HepG2 (cell line): ENCODE measurements around the gene PSME3IP1. TPM values are rescaled to one million over a fixed set of nuclear protein-coding genes. Genes with fewer than 3 reads are reported as not detected.
A peak's percentile ranks its signal among the peaks of the same experiment; 100 is the strongest.

Experiments used
- CEBPB ChIP-seq: IDR thresholded peaks from 2 replicates; pipeline ENCODE4 v1.6.1; 2011; ENCODE audit warnings: low read depth, low read length, improper control_type of control experiment, borderline replicate concordance
- CREB1 ChIP-seq, 2 experiments: fragments of 450-650 bp in 1 of 2; IDR thresholded peaks; 2 replicates each; pipeline ENCODE4 v1.6.1; 2016 to 2017; ENCODE audit warnings: control low read depth in 1 of 2, mild to moderate bottlenecking in 1 of 2, missing compliant biosample characterization in 1 of 2, missing genetic modification characterization in 1 of 2
- EEA1 ChIP-seq: sonication (generic); formaldehyde crosslinking; IDR thresholded peaks from 2 replicates; pipeline ENCODE4 v1.5.1; 2020; ENCODE audit warnings: mild to moderate bottlenecking, missing genetic modification reagents, borderline replicate concordance
- FOXP4 ChIP-seq: sonication (generic); formaldehyde crosslinking; IDR thresholded peaks from 2 replicates; pipeline ENCODE4 v1.4.0; 2020; ENCODE audit warnings: missing genetic modification reagents
- GTF3A ChIP-seq: sonication (generic); formaldehyde crosslinking; conservative IDR thresholded peaks from 2 replicates; pipeline ENCODE4 v1.4.0; 2020; ENCODE audit warnings: mild to moderate bottlenecking, missing genetic modification reagents
- HMG20B ChIP-seq: conservative IDR thresholded peaks from 2 replicates; pipeline ENCODE4 v1.6.1; 2016; ENCODE audit warnings: missing genetic modification reagents, missing compliant biosample characterization
- MED8 ChIP-seq: sonication (generic); formaldehyde crosslinking; IDR thresholded peaks from 2 replicates; pipeline ENCODE4 v1.8.1; 2023; ENCODE audit warnings: mild to moderate bottlenecking, missing genetic modification reagents; ENCODE audit not compliant: insufficient replicate concordance
- REXO4 ChIP-seq: sonication (generic); formaldehyde crosslinking; IDR thresholded peaks from 2 replicates; pipeline ENCODE4 v1.8.0; 2022; ENCODE audit warnings: missing genetic modification reagents, mild to moderate bottlenecking, borderline replicate concordance
- SMYD3 ChIP-seq: sonication (generic); formaldehyde crosslinking; IDR thresholded peaks from 2 replicates; pipeline ENCODE4 v1.8.1; 2023; ENCODE audit warnings: mild to moderate bottlenecking, missing genetic modification reagents
- TSC22D2 ChIP-seq: sonication (generic); formaldehyde crosslinking; IDR thresholded peaks from 2 replicates; pipeline ENCODE4 v1.5.1; 2020; ENCODE audit warnings: missing genetic modification reagents, mild to moderate bottlenecking, borderline replicate concordance
- XBP1 ChIP-seq: sonication (generic); formaldehyde crosslinking; IDR thresholded peaks from 2 replicates; pipeline ENCODE4 v1.5.0; 2020; ENCODE audit warnings: missing genetic modification reagents
- ZFY ChIP-seq: sonication (generic); formaldehyde crosslinking; IDR thresholded peaks from 2 replicates; pipeline ENCODE4 v1.4.0; 2020; ENCODE audit warnings: missing genetic modification reagents
- ZKSCAN8 ChIP-seq: IDR thresholded peaks from 2 replicates; pipeline ENCODE4 v1.6.1; 2016; ENCODE audit warnings: borderline replicate concordance, missing genetic modification reagents, missing compliant biosample characterization
- ZNF10 ChIP-seq: sonication (generic); formaldehyde crosslinking; IDR thresholded peaks from 2 replicates; pipeline ENCODE4 v1.4.0; 2020; ENCODE audit warnings: mild to moderate bottlenecking, low read depth, missing genetic modification reagents, borderline replicate concordance
- ZNF615 ChIP-seq: sonication (generic); formaldehyde crosslinking; IDR thresholded peaks from 2 replicates; pipeline ENCODE4 v1.5.0; 2020; ENCODE audit warnings: mild to moderate bottlenecking, missing genetic modification reagents, borderline replicate concordance
- ZNF672 ChIP-seq: sonication (generic); formaldehyde crosslinking; IDR thresholded peaks from 2 replicates; pipeline ENCODE4 v1.8.1; 2022; ENCODE audit warnings: missing genetic modification reagents
- ZNF782 ChIP-seq: sonication (generic); formaldehyde crosslinking; IDR thresholded peaks from 2 replicates; pipeline ENCODE4 v1.4.0; 2020; ENCODE audit warnings: missing genetic modification reagents, mild to moderate bottlenecking, borderline replicate concordance
- ZSCAN31 ChIP-seq: sonication (generic); formaldehyde crosslinking; IDR thresholded peaks from 2 replicates; pipeline ENCODE4 v1.5.0; 2020; ENCODE audit warnings: low read depth, mild to moderate bottlenecking, missing genetic modification reagents
- polyA plus RNA-seq, 8 experiments: library from polyadenylated mRNA; depleted of rRNA in 3 of 8; stranded (reverse) in 7 of 8; unstranded in 1 of 8; fragments of >200 nt; fragmentation: Illumina TruSeq in 4 of 8; extraction: Trizol in 4 of 8; gene quantifications; 2 replicates each; pipeline versions ENCODE4 v1.2.1 to v1.2.3, GENCODE V29; 2011 to 2016; ENCODE audit warnings: low read depth in 4 of 8, missing spikeins in 1 of 8, mixed read lengths in 1 of 8; ENCODE audit not compliant: insufficient read depth in 1 of 8
- total RNA-seq, 5 experiments: library from RNA; depleted of rRNA; stranded (reverse); fragments of >200 nt; fragmentation: Illumina TruSeq; extraction: Trizol; gene quantifications; 2 replicates each; pipeline ENCODE4 v1.2.3, GENCODE V29; 2016; ENCODE audit warnings: low read depth in 1 of 5
- TF ChIP-seq, protein P1 (sequence below): sonication (generic); formaldehyde crosslinking; IDR thresholded peaks from 2 replicates; pipeline ENCODE4 v1.4.0; 2020; ENCODE audit warnings: mild to moderate bottlenecking, missing genetic modification reagents
- TF ChIP-seq, protein P2 (sequence below): sonication (generic); formaldehyde crosslinking; IDR thresholded peaks from 2 replicates; pipeline ENCODE4 v1.5.0; 2020; ENCODE audit warnings: missing genetic modification reagents

Gene PSME3IP1
- total and polyA plus RNA-seq, 2 of the 13 experiments (the other 11 are each of a cell fraction or from before 2014, with no cell fraction given), result 90.8 to 99.8 TPM

DNA sequence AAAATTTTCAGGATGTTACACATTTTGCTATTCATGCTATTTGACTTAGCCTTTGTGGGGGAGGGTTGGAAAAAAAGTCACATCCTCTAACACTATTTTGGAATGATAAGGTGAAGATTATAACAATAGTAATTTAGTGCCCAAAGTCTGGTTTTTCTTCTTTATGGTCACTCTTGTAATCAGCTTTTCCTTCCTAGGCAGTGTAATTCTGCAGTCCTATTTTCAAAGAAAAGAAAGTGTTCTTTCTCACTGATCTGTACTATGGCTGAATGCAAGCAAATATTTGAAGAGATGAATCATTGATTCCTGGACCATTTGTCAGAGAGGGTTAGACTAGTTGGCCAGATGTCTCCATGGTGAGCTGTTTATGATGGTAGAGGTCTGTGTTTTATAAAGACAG, 8.7 kb upstream of the PSME3IP1 start (continued):
- TF ChIP-seq ZNF782 (CRISPR knock-in tag) (no peak), GTF3A (CRISPR knock-in tag) (no peak), ZNF672 (no peak), REXO4 (CRISPR knock-in tag) (no peak), FOXP4 (peak; percentile 66), ZSCAN31 (CRISPR knock-in tag) (no peak), TSC22D2 (CRISPR knock-in tag) (no peak), EEA1 (CRISPR knock-in tag) (no peak), ZNF10 (no peak), CREB1 (IDR thresholded peaks at IDR 0.05) (no peak), CREB1 (CRISPR knock-in tag; IDR thresholded peaks at IDR 0.05) (peak; percentile 63; the same call in 1 of the 2 replicates), MED8 (CRISPR knock-in tag) (no peak), XBP1 (CRISPR knock-in tag) (no peak), SMYD3 (CRISPR knock-in tag) (0 out of 2 replicates have a peak, but pooled peaks have one; percentile 21), HMG20B (CRISPR knock-in tag) (no peak; the same call in 1 of the 2 replicates), CEBPB (no peak), ZFY (CRISPR knock-in tag) (no peak), ZNF615 (CRISPR knock-in tag) (no peak), ZKSCAN8 (CRISPR knock-in tag) (peak; percentile 88; the same call in 1 of the 2 replicates)
- TF ChIP-seq, protein P1, sequence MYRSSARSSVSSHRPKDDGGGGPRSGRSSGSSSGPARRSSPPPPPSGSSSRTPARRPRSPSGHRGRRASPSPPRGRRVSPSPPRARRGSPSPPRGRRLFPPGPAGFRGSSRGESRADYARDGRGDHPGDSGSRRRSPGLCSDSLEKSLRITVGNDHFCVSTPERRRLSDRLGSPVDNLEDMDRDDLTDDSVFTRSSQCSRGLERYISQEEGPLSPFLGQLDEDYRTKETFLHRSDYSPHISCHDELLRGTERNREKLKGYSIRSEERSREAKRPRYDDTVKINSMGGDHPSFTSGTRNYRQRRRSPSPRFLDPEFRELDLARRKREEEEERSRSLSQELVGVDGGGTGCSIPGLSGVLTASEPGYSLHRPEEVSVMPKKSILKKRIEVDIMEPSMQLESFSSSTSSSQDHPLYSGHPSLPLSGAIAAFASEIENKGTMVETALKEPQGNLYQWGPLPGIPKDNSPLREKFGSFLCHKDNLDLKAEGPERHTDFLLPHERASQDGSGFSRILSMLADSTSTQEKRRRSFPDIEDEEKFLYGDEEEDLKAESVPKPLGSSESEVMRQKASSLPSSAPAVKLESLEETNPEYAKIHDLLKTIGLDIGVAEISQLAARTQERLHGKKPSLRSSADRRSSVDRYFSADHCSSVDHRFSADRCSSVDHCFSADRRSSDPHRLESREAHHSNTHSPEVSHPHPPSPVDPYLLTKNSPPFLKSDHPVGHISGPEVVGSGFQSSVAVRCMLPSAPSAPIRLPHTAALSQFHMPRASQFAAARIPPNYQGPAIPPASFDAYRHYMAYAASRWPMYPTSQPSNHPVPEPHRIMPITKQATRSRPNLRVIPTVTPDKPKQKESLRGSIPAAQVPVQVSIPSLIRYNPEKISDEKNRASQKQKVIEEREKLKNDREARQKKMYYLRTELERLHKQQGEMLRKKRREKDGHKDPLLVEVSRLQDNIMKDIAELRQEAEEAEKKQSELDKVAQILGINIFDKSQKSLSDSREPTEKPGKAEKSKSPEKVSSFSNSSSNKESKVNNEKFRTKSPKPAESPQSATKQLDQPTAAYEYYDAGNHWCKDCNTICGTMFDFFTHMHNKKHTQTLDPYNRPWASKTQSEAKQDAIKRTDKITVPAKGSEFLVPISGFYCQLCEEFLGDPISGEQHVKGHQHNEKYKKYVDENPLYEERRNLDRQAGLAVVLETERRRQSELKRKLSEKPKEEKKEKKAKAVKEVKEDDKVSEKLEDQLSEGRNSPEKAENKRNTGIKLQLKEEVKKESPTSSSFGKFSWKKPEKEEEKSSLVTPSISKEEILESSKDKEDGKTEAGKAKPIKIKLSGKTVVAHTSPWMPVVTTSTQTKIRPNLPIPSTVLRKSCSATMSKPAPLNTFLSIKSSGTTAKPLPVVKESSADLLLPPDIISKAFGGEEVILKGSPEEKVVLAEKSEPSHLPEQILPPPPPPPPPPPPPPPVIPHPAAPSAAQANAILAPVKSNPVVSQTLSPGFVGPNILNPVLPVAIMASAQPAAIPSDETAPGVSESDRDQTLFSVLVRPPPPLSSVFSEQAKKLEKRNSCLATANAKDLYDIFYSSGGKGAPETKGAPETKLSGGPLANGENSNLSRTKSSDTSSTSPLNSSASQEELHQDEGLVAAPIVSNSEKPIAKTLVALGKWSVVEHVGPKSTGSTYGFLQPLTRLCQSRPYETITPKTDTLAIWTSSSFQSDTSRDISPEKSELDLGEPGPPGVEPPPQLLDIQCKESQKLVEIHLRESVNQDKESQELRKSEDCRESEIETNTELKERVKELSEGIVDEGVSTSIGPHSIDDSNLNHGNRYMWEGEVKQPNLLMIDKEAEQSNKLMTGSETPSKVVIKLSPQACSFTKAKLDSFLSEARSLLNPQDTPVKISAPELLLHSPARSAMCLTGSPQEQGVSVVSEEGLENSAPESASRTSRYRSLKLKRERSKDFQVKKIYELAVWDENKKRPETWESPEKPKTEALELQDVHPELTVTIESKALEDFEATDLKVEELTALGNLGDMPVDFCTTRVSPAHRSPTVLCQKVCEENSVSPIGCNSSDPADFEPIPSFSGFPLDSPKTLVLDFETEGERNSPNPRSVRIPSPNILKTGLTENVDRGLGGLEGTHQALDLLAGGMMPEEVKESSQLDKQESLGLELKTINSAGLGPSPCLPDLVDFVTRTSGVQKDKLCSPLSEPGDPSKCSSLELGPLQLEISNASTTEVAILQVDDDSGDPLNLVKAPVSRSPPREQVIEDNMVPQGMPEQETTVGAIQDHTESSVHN (CRISPR knock-in tag), result no peak
- TF ChIP-seq, protein P2, sequence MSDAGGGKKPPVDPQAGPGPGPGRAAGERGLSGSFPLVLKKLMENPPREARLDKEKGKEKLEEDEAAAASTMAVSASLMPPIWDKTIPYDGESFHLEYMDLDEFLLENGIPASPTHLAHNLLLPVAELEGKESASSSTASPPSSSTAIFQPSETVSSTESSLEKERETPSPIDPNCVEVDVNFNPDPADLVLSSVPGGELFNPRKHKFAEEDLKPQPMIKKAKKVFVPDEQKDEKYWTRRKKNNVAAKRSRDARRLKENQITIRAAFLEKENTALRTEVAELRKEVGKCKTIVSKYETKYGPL, result no peak
